Colonic mucosa (tissue), 4 donors: ENCODE results near the gene RGS19. TPM values are rescaled to one million over a fixed set of nuclear protein-coding genes. Genes with fewer than 3 reads are reported as not detected.
"Not testable (repeated sequence)": the region's sequence is repeated elsewhere in the genome, so short reads cannot be mapped to it uniquely, and the experiment has no call there.

Experiments used
- DNase-seq: peaks from one replicate; pipeline ENCODE4 v3.0.0-alpha.2; 2020
- H3K27ac ChIP-seq: fragments of 200-600 bp; one replicate; pipeline ENCODE4 v1.8.0; 2021
- H3K27me3 ChIP-seq: fragments of 200-600 bp; one replicate; pipeline ENCODE4 v1.8.0; 2021
- H3K36me3 ChIP-seq: fragments of 200-600 bp; one replicate; pipeline ENCODE4 v1.8.0; 2021
- H3K4me1 ChIP-seq: fragments of 200-600 bp; one replicate; pipeline ENCODE4 v1.8.0; 2021; ENCODE audit warnings: mild to moderate bottlenecking
- H3K4me3 ChIP-seq: fragments of 200-600 bp; one replicate; pipeline ENCODE4 v1.8.0; 2021
- H3K9ac ChIP-seq, 2 donors: one replicate each; pipeline ENCODE4 v1.7.0; 2013; ENCODE audit warnings: control low read depth in 2 of 2, low read depth in 2 of 2, low read length in 2 of 2
- H3K9me3 ChIP-seq: fragments of 200-600 bp; one replicate; pipeline ENCODE4 v1.8.0; 2021
- intact Hi-C: fragments of 100-400 bp; cut with DNase I; formaldehyde crosslinking; loops from one replicate; pipeline ENCODE4 v1.14.1; 2022
- total RNA-seq, 2 donors: library from RNA; stranded (reverse); fragmentation: NEBNext Ultra II Directional in 1 of 2; extraction: Animal tissue kit (Norgen Biotek cat#: 25700) in 1 of 2; gene quantifications; one replicate each; pipeline ENCODE4 v1.2.1, GENCODE V29; 2021
- TF ChIP-seq, protein P1 (sequence below): fragments of 200-600 bp; IDR thresholded peaks from one replicate; pipeline ENCODE4 v1.8.0; 2022; ENCODE audit warnings: antibody characterized with exemption, mild to moderate bottlenecking
- donor health status: healthy.
- donor health status: DM: no; HTN: no; CAD: no.
- donor health status: DM: no; HTN: no; CAD: no.

RGS19 gene
- total RNA-seq, 2 donors from 2014 or later = 3.4 to 4.5 TPM

DNA sequence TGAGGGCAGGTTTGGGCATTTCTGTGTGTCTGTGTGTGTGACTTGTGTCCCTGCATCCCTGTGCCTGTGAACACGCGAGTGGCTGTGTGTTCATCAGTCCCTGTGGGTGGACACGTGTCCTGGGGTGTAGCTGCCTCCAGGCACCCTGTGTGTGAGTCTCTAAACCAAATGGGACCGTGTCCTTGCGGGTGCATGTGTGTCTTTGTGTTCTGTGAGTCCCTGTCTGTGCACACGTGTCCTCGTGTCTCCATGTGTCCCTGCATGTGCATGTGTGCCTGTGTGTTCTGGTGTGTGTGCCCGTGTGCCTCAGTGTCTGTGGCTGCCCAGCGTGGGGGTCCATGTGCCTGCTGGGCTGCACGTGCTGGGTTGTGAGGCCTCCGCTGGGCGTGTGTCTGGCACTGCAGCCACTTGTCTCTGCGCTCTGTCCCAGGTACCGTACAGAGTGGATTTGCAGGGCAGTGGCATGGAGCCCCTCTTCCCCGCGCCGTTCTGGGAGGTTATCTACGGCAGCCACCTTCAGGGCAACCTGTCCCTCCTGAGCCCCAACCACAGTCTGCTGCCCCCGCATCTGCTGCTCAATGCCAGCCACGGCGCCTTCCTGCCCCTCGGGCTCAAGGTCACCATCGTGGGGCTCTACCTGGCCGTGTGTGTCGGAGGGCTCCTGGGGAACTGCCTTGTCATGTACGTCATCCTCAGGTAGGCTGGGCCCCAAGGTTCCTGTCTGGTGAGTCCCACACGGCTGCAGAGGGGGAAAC lies 13.1 kb upstream of the RGS19 start:
- H3K4me1 ChIP-seq = no peaks in the 10 kb centered on the region
- H3K27me3 ChIP-seq = no peaks in the 10 kb centered on the region
- no peak for DNase-seq
- no peaks in the 10 kb centered on the region for H3K36me3 ChIP-seq
- H3K4me3 ChIP-seq = no peak overlapping the region
- intact Hi-C loops = no loop called here
- H3K27ac ChIP-seq = no peak overlapping the region
- H3K9ac ChIP-seq = no peak overlapping the region
- TF ChIP-seq, protein P1, sequence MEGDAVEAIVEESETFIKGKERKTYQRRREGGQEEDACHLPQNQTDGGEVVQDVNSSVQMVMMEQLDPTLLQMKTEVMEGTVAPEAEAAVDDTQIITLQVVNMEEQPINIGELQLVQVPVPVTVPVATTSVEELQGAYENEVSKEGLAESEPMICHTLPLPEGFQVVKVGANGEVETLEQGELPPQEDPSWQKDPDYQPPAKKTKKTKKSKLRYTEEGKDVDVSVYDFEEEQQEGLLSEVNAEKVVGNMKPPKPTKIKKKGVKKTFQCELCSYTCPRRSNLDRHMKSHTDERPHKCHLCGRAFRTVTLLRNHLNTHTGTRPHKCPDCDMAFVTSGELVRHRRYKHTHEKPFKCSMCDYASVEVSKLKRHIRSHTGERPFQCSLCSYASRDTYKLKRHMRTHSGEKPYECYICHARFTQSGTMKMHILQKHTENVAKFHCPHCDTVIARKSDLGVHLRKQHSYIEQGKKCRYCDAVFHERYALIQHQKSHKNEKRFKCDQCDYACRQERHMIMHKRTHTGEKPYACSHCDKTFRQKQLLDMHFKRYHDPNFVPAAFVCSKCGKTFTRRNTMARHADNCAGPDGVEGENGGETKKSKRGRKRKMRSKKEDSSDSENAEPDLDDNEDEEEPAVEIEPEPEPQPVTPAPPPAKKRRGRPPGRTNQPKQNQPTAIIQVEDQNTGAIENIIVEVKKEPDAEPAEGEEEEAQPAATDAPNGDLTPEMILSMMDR = no peak
- H3K9me3 ChIP-seq = no peaks in the 10 kb centered on the region

DNA sequence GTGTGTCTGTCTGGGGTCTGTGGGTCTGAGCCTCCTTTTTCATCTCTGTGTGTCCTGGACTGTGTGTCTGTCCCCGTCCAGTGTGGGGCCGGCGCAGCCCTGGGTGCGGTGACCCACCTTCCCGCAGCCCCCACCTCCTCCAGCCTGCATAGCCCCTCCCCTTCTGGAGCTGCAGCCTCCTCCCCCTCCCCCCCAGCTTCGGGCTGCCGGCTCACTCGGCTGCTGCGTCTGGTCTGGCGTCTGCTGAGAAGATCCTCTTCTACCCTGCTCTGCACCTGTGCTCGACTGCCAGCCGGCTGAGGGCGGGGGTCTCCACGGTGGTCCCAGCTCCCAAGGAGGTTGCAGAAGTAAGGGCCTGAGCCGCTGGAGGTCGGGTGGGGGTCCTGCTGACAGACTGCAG lies 12.5 kb upstream of the RGS19 start:
- Histone ChIP-seq H3K4me1 (no peaks in the 10 kb centered on the region), H3K9ac (no peak overlapping the region), H3K4me3 (no peak overlapping the region), H3K9me3 (no peaks in the 10 kb centered on the region), H3K27me3 (no peaks in the 10 kb centered on the region), H3K27ac (no peak overlapping the region), H3K36me3 (no peaks in the 10 kb centered on the region)
- DNase-seq = no peak
- intact Hi-C loops = no loop called here
- TF ChIP-seq, protein P1 = no peak

DNA sequence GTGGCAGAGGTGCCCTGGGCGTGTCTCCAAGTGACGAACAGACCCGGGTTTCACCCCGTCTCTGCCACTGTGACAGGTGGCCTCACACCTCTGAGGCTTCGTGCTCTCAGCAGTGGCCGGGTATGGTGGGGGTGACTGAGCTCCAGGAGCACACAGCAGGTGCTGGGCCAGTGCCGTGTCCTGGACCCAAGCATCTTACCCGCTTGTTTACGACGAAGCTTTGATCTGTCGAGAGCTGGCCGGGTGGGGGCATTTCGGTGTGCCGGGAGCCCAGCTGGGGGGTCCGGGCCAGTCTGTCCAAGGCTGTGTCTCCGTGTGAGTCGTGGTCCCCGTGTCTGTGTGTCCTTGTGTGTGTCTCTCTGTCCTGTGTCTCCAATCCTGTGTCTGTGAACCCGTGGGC lies 12.0 kb upstream of the RGS19 start:
- Histone ChIP-seq H3K27ac (no peak overlapping the region), H3K9ac (no peak overlapping the region), H3K4me3 (no peak overlapping the region), H3K4me1 (no peaks in the 10 kb centered on the region), H3K36me3 (no peaks in the 10 kb centered on the region), H3K27me3 (no peaks in the 10 kb centered on the region), H3K9me3 (no peaks in the 10 kb centered on the region)
- TF ChIP-seq, protein P1 = no peak
- DNase-seq = no peak
- intact Hi-C loops = no loop called here

DNA sequence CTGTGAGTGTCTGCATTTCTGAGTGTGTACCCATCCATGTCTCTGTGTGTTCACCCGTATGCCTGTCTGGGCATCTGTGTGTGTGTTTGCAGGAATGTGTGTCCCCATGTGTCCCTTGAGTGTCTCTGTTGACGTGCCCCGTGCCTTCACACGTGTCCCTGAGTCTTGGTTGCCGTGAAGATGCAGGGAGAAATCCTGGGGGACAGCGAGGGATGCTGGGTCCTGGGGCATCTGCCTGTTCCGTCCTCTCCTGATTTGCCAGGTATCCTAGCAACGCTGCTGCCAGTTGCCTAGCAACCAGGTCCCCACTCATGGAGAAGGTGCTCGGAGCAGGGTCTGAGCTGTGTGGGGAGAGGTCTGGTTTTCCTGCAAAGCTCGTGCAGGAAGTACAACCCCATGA lies 10.8 kb upstream of the RGS19 start:
- H3K9ac ChIP-seq = no peak overlapping the region
- H3K27ac ChIP-seq = no peak overlapping the region
- H3K36me3 ChIP-seq = no peaks in the 10 kb centered on the region
- TF ChIP-seq, protein P1 = no peak
- H3K4me3 ChIP-seq = no peak overlapping the region
- no peak for DNase-seq
- no peaks in the 10 kb centered on the region for H3K9me3 ChIP-seq
- intact Hi-C loops = no loop called here
- H3K4me1 ChIP-seq = no peaks in the 10 kb centered on the region
- peaks cover 1% of the 10 kb centered on the region for H3K27me3 ChIP-seq

DNA sequence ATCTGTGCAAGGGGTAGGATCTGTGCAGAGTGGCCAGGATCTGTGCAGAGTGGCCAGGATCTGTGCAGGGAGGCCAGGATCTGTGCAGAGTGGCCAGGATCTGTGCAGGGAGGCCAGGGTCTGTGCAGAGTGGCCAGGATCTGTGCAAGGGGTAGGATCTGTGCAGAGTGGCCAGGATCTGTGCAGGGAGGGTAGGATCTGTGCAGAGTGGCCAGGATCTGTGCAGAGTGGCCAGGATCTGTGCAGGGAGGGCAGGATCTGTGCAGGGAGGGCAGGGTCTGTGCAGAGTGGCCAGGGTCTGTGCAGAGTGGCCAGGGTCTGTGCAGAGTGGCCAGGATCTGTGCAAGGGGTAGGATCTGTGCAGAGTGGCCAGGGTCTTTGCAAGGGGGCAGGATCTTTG lies 9.3 kb upstream of the RGS19 start:
- intact Hi-C loops, H3K9me3 ChIP-seq, H3K27ac ChIP-seq, H3K9ac ChIP-seq, H3K36me3 ChIP-seq, DNase-seq, H3K4me1 ChIP-seq, H3K4me3 ChIP-seq: not testable (repeated sequence)
- peaks cover 17% of the 10 kb centered on the region for H3K27me3 ChIP-seq

DNA sequence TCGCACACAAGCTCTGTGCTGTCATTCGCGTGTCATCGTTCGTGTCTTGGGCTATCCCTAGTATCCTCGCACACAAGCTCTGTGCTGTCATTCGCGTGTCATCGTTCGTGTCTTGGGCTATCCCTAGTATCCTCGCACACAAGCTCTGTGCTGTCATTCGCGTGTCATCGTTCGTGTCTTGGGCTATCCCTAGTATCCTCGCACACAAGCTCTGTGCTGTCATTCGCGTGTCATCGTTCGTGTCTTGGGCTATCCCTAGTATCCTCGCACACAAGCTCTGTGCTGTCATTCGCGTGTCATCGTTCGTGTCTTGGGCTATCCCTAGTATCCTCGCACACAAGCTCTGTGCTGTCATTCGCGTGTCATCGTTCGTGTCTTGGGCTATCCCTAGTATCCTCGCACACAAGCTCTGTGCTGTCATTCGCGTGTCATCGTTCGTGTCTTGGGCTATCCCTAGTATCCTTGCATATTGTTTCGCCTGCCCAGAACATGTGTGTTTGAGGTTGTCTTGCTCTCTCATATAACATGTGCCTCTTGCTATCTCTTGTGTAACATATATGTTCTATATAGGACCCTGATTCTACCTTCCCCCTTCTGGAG lies 8.0 kb upstream of the RGS19 start:
- DNase-seq, intact Hi-C loops, H3K4me3 ChIP-seq, H3K36me3 ChIP-seq, H3K9ac ChIP-seq, H3K9me3 ChIP-seq, H3K4me1 ChIP-seq, H3K27ac ChIP-seq: not testable (repeated sequence)
- H3K27me3 ChIP-seq = peaks cover 19% of the 10 kb centered on the region
